IMR-90 (cell line): ENCODE data around the gene CDH26. TPM values are rescaled to one million over a fixed set of nuclear protein-coding genes. Genes with fewer than 3 reads are reported as not detected.

Source experiments
- ATAC-seq: fragments of 200-7000 bp; cut with Tn5 transposase; 2 replicates; pipeline ENCODE4 v1.9.1; 2020; ENCODE audit warnings: low read depth, mild to moderate bottlenecking, moderate library complexity
- BruUV-seq: library from RNA; stranded (reverse); fragments of 400-500 nt; replicated peaks from 2 replicates; lab custom pipeline; 2021; lab: Mats Ljungman, UMichigan
- CTCF ChIA-PET: fragments of 300-600 bp; formaldehyde crosslinking; extraction: SDS; loops from one replicate; lab custom pipeline; 2021; ENCODE audit warnings: antibody characterized with exemption; lab: Yijun Ruan, JAX
- POLR2A ChIA-PET: fragments of 300-600 bp; sonication (Branson Sonifier 250); formaldehyde crosslinking; loops from one replicate; lab custom pipeline; 2022; ENCODE audit warnings: antibody characterized with exemption; ENCODE audit not compliant: unreplicated experiment; lab: Charles Lee
- DNase-seq: peaks from one replicate; pipeline ENCODE4 v3.0.0; 2013
- H2AFZ ChIP-seq: replicated peaks from 2 replicates; pipeline ENCODE3; 2013; ENCODE audit warnings: low read length, mild to moderate bottlenecking; ENCODE audit not compliant: poor library complexity
- H2AK5ac ChIP-seq: 2 replicates; pipeline ENCODE4 v1.6.1; 2013; ENCODE audit warnings: low read depth, low read length, inconsistent platforms
- H2AK9ac ChIP-seq: replicated peaks from 2 replicates; pipeline ENCODE3; 2013; ENCODE audit warnings: mild to moderate bottlenecking, low read depth, low read length, moderate library complexity; ENCODE audit not compliant: poor library complexity
- H2BK120ac ChIP-seq: 2 replicates; pipeline ENCODE4 v1.6.1; 2013; ENCODE audit warnings: low read depth, low read length, inconsistent platforms
- H2BK15ac ChIP-seq: 3 replicates; pipeline ENCODE4 v1.6.1; 2013; ENCODE audit warnings: low read depth, low read length, inconsistent platforms
- H2BK20ac ChIP-seq: 2 replicates; pipeline ENCODE4 v1.6.1; 2013; ENCODE audit warnings: low read depth, mild to moderate bottlenecking, inconsistent platforms, low read length, moderate library complexity
- H2BK5ac ChIP-seq: 2 replicates; pipeline ENCODE4 v1.6.1; 2013; ENCODE audit warnings: mild to moderate bottlenecking, low read depth, low read length, inconsistent platforms; ENCODE audit not compliant: poor library complexity, severe bottlenecking
- H3K14ac ChIP-seq: replicated peaks from 2 replicates; pipeline ENCODE4 v1.6.1; 2013; ENCODE audit warnings: low read depth, low read length, inconsistent platforms
- H3K18ac ChIP-seq: 2 replicates; pipeline ENCODE4 v1.6.1; 2013; ENCODE audit warnings: low read depth, low read length, control low read depth
- H3K23ac ChIP-seq: 2 replicates; pipeline ENCODE4 v1.6.1; 2013; ENCODE audit warnings: low read depth, low read length, inconsistent platforms
- H3K27ac ChIP-seq: 2 replicates; pipeline ENCODE4 v1.5.1; 2013; ENCODE audit warnings: mild to moderate bottlenecking, control low read depth, low read length; ENCODE audit not compliant: insufficient read depth
- H3K27me3 ChIP-seq: 2 replicates; pipeline ENCODE4 v1.6.1; 2013; ENCODE audit warnings: low read length; ENCODE audit not compliant: control insufficient read depth, insufficient read depth
- H3K36me3 ChIP-seq: 2 replicates; pipeline ENCODE4 v1.6.1; 2013; ENCODE audit warnings: low read length, mixed read lengths; ENCODE audit not compliant: control insufficient read depth, insufficient read depth
- H3K4ac ChIP-seq: 2 replicates; pipeline ENCODE4 v1.6.1; 2013; ENCODE audit warnings: low read depth, low read length, inconsistent platforms
- H3K4me1 ChIP-seq: 2 replicates; pipeline ENCODE4 v1.6.1; 2013; ENCODE audit warnings: low read length, mixed read lengths; ENCODE audit not compliant: control insufficient read depth, insufficient read depth
- H3K4me2 ChIP-seq: 2 replicates; pipeline ENCODE4 v1.6.1; 2013; ENCODE audit warnings: low read depth, mild to moderate bottlenecking, control low read depth, low read length, moderate library complexity
- H3K4me3 ChIP-seq: 2 replicates; pipeline ENCODE4 v1.5.1; 2013; ENCODE audit warnings: low read depth, mild to moderate bottlenecking, control low read depth, low read length, moderate library complexity; ENCODE audit not compliant: insufficient read depth
- H3K56ac ChIP-seq: 2 replicates; pipeline ENCODE4 v1.6.1; 2013; ENCODE audit warnings: low read length, inconsistent platforms; ENCODE audit not compliant: insufficient read depth; ENCODE audit errors: extremely low read depth
- H3K79me1 ChIP-seq, 2 experiments: 2 replicates each; pipeline ENCODE4 v1.6.1; 2013; ENCODE audit warnings: low read length in 2 of 2, inconsistent platforms in 1 of 2, low read depth in 1 of 2
- H3K9ac ChIP-seq: 2 replicates; pipeline ENCODE4 v1.6.1; 2013; ENCODE audit warnings: low read depth, low read length, control low read depth
- H3K9me1 ChIP-seq: 2 replicates; pipeline ENCODE4 v1.6.1; 2013; ENCODE audit warnings: low read length, inconsistent platforms; ENCODE audit not compliant: insufficient read depth
- H3K9me3 ChIP-seq: 2 replicates; pipeline ENCODE4 v1.6.1; 2013; ENCODE audit warnings: low read length; ENCODE audit not compliant: control insufficient read depth, insufficient read depth
- H4K20me1 ChIP-seq: 2 replicates; pipeline ENCODE4 v1.6.1; 2013; ENCODE audit warnings: low read length, inconsistent platforms; ENCODE audit not compliant: insufficient read depth
- H4K5ac ChIP-seq: 2 replicates; pipeline ENCODE4 v1.6.1; 2013; ENCODE audit warnings: mild to moderate bottlenecking, low read depth, low read length, control low read depth
- H4K8ac ChIP-seq, 2 experiments: 2 replicates each; pipeline ENCODE4 v1.6.1; 2013; ENCODE audit warnings: low read depth in 2 of 2, low read length in 2 of 2, control low read depth in 1 of 2, inconsistent platforms in 1 of 2
- H4K91ac ChIP-seq: 2 replicates; pipeline ENCODE4 v1.6.1; 2013; ENCODE audit warnings: low read depth, low read length, inconsistent platforms; ENCODE audit not compliant: insufficient read depth
- BHLHE40 ChIP-seq: fragments of 150-350 bp; IDR thresholded peaks from 2 replicates; pipeline ENCODE4 v1.6.1; 2016; ENCODE audit warnings: mild to moderate bottlenecking, low read depth, low read length
- CEBPB ChIP-seq: IDR thresholded peaks from 2 replicates; pipeline ENCODE4 v1.6.1; 2012; ENCODE audit warnings: low read depth, low read length, improper control_type of control experiment
- CHD1 ChIP-seq: IDR thresholded peaks from 2 replicates; pipeline ENCODE4 v1.6.1; 2012; ENCODE audit warnings: low read depth, low read length, improper control_type of control experiment
- ELK1 ChIP-seq: fragments of 150-350 bp; IDR thresholded peaks from 2 replicates; pipeline ENCODE4 v1.6.1; 2016; ENCODE audit warnings: low read depth, mild to moderate bottlenecking, low read length, moderate library complexity, borderline replicate concordance
- FOS ChIP-seq: fragments of 150-350 bp; IDR thresholded peaks from 2 replicates; pipeline ENCODE4 v1.6.1; 2016; ENCODE audit warnings: low read depth, low read length
- MAZ ChIP-seq: IDR thresholded peaks from 2 replicates; pipeline ENCODE4 v1.6.1; 2012; ENCODE audit warnings: low read depth, mild to moderate bottlenecking, low read length, improper control_type of control experiment, moderate library complexity, borderline replicate concordance
- NFE2L2 ChIP-seq: fragments of 150-350 bp; IDR thresholded peaks from 2 replicates; pipeline ENCODE4 v1.6.1; 2016; ENCODE audit warnings: low read depth, mild to moderate bottlenecking, low read length
- POLR2A ChIP-seq: IDR thresholded peaks from 2 replicates; pipeline ENCODE4 v1.6.1; 2012; ENCODE audit warnings: mild to moderate bottlenecking, low read depth, low read length
- RAD21 ChIP-seq: IDR thresholded peaks from 2 replicates; pipeline ENCODE4 v1.6.1; 2012; ENCODE audit warnings: low read length, improper control_type of control experiment
- RCOR1 ChIP-seq: IDR thresholded peaks from 2 replicates; pipeline ENCODE4 v1.6.1; 2012; ENCODE audit warnings: mild to moderate bottlenecking, low read length, improper control_type of control experiment; ENCODE audit not compliant: insufficient replicate concordance
- RFX5 ChIP-seq: IDR thresholded peaks from 2 replicates; pipeline ENCODE4 v1.8.0; 2012; ENCODE audit warnings: low read depth, mild to moderate bottlenecking, low read length, moderate library complexity
- SMC3 ChIP-seq: fragments of 150-350 bp; IDR thresholded peaks from 2 replicates; pipeline ENCODE4 v1.6.1; 2016; ENCODE audit warnings: low read depth, mild to moderate bottlenecking, antibody characterized with exemption, low read length, moderate library complexity
- USF2 ChIP-seq: fragments of 150-350 bp; IDR thresholded peaks from 2 replicates; pipeline ENCODE4 v1.6.1; 2017; ENCODE audit warnings: mild to moderate bottlenecking, antibody characterized with exemption, low read length, low read depth
- WGBS, 2 experiments: methylation state at CpG; one replicate each; pipeline versions ENCODE4 v1.1.5 to v1.1.7; 2013; ENCODE audit warnings: missing lambda C conversion rate in 2 of 2; ENCODE audit not compliant: insufficient read length in 1 of 2; ENCODE audit errors: extremely low coverage in 2 of 2; 5-methylcytosine and 5-hydroxymethylcytosine counted together
- dilution Hi-C: fragments of 300-500 bp; cut with HindIII; formaldehyde crosslinking; loops from one replicate; pipeline ENCODE4 v1.14.3; 2018; ENCODE audit warnings: low sequenced_read_pairs; ENCODE audit not compliant: unreplicated experiment
- in situ Hi-C: fragments of 300-500 bp; cut with MboI; formaldehyde crosslinking; loops from 3 replicates; pipeline ENCODE4 v1.14.3; 2019; ENCODE audit warnings: low sequenced_read_pairs, inconsistent platforms, mixed read lengths
- intact Hi-C: fragments of 100-400 bp; cut with micrococcal nuclease; formaldehyde crosslinking; loops from 2 replicates; pipeline ENCODE4 v1.10.0; 2022
- polyA plus RNA-seq, 3 experiments: library from polyadenylated mRNA; depleted of rRNA; stranded (reverse); fragments of >200 nt; gene quantifications; 2 replicates each; pipeline ENCODE4 v1.2.3, GENCODE V29; 2012; ENCODE audit warnings: low replicate concordance in 1 of 3
- total RNA-seq: library from RNA; depleted of rRNA; stranded (reverse); fragments of >200 nt; gene quantifications from 2 replicates; pipeline ENCODE4 v1.2.3, GENCODE V29; 2012
- TF ChIP-seq, protein P1 (sequence below): conservative IDR thresholded peaks from 2 replicates; pipeline ENCODE4 v1.5.1; 2012; ENCODE audit warnings: mild to moderate bottlenecking, low read depth, low read length, improper control_type of control experiment

Gene CDH26
- total and polyA plus RNA-seq, 2 of the 4 experiments (the other 2 are of a cell fraction): not detected

DNA sequence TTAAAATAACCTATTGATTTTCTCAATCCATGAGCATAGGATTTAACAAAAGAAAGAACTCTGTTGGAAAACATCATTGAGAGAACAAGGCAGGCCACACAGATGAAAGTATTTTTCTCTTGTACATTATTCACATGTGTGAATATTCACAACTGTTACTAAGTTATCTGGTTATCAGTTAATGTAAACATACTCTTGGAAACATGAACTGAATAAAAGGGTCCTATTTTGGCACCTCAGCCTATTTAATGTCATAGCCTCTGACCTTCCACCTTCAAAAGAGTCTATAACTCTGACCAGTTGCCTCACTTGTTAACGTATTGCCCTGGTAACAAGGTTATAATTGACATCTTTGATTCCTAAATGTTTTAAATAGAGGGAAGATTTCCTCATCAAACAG lies 32.9 kb upstream of the CDH26 start:
- no peak overlapping the region for H3K18ac ChIP-seq
- no peak overlapping the region for H2BK5ac ChIP-seq
- WGBS, 2 experiments: no CpG with 5 or more reads among the region's 1 CpG
- no peak overlapping the region for H3K14ac ChIP-seq
- no TSS peak for BruUV-seq
- no peak overlapping the region for H2AFZ ChIP-seq
- H2BK15ac ChIP-seq: no peak overlapping the region
- no peak overlapping the region for H3K56ac ChIP-seq
- no peak overlapping the region for H4K5ac ChIP-seq
- DNase-seq: no peak
- dilution Hi-C loops (no loop called here), intact Hi-C loops (no loop called here), in situ Hi-C loops (no loop called here)
- H3K9me3 ChIP-seq: no peaks in the 10 kb centered on the region
- H3K79me1 ChIP-seq: no peaks in the 10 kb centered on the region
- no peak overlapping the region for H2AK9ac ChIP-seq
- H2BK120ac ChIP-seq: no peak overlapping the region
- CTCF ChIA-PET: interaction anchor here (1.2 kb wide), 1 partner anchor 9 kb away, joined by 3 read pairs; no protein-coding TSS in a partner anchor
- no peaks in the 10 kb centered on the region for H3K36me3 ChIP-seq
- TF ChIP-seq RCOR1 (no peak), FOS (no peak), RFX5 (no peak), POLR2A (no peak), CEBPB (no peak), USF2 (no peak), NFE2L2 (no peak), ELK1 (no peak), BHLHE40 (no peak), RAD21 (no peak), MAZ (no peak), CHD1 (no peak), SMC3 (no peak)
- TF ChIP-seq, protein P1, sequence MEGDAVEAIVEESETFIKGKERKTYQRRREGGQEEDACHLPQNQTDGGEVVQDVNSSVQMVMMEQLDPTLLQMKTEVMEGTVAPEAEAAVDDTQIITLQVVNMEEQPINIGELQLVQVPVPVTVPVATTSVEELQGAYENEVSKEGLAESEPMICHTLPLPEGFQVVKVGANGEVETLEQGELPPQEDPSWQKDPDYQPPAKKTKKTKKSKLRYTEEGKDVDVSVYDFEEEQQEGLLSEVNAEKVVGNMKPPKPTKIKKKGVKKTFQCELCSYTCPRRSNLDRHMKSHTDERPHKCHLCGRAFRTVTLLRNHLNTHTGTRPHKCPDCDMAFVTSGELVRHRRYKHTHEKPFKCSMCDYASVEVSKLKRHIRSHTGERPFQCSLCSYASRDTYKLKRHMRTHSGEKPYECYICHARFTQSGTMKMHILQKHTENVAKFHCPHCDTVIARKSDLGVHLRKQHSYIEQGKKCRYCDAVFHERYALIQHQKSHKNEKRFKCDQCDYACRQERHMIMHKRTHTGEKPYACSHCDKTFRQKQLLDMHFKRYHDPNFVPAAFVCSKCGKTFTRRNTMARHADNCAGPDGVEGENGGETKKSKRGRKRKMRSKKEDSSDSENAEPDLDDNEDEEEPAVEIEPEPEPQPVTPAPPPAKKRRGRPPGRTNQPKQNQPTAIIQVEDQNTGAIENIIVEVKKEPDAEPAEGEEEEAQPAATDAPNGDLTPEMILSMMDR: no peak
- H4K91ac ChIP-seq: no peak overlapping the region
- no peak overlapping the region for H3K4me2 ChIP-seq
- H3K27me3 ChIP-seq: no peaks in the 10 kb centered on the region
- H3K4me3 ChIP-seq: no peak overlapping the region
- H4K8ac ChIP-seq: no peak overlapping the region
- H4K20me1 ChIP-seq: no peaks in the 10 kb centered on the region
- no peak for ATAC-seq
- no peak overlapping the region for H2BK20ac ChIP-seq
- H3K9me1 ChIP-seq: no peaks in the 10 kb centered on the region
- H3K9ac ChIP-seq: no peak overlapping the region
- H3K23ac ChIP-seq: no peak overlapping the region
- H3K27ac ChIP-seq: no peak overlapping the region
- H3K4ac ChIP-seq: no peak overlapping the region
- no peaks in the 10 kb centered on the region for H3K4me1 ChIP-seq
- no peak overlapping the region for H2AK5ac ChIP-seq
- POLR2A ChIA-PET: no interaction called here
